Aorta (tissue), 5 donors: ENCODE results near the gene CREG2. TPM values are rescaled to one million over a fixed set of nuclear protein-coding genes. Genes with fewer than 3 reads are reported as not detected.

ENCODE experiments used
- ATAC-seq: fragments of 200-7000 bp; cut with Tn5 transposase; one replicate; pipeline ENCODE4 v1.9.1; 2022; ENCODE audit warnings: moderate library complexity; ENCODE audit not compliant: low FRiP score
- DNase-seq, 2 donors: peaks; one replicate each; pipeline ENCODE4 v3.0.0-alpha.2; 2020
- H3K27ac ChIP-seq, 2 donors: one replicate each; pipeline ENCODE4 v1.5.1; 2013; ENCODE audit warnings: low read length in 2 of 2, mild to moderate bottlenecking in 2 of 2, moderate library complexity in 2 of 2, control low read depth in 1 of 2, inconsistent platforms in 1 of 2, low read depth in 1 of 2
- H3K27me3 ChIP-seq, 2 donors: one replicate each; pipeline ENCODE4 v1.6.1; 2013; ENCODE audit warnings: control low read depth in 1 of 2, low read length in 1 of 2, mild to moderate bottlenecking in 1 of 2, moderate library complexity in 1 of 2; ENCODE audit not compliant: insufficient read depth in 2 of 2, control insufficient read depth in 1 of 2
- H3K36me3 ChIP-seq, 2 donors: one replicate each; pipeline ENCODE4 v1.6.1; 2013; ENCODE audit warnings: control low read depth in 1 of 2, low read length in 1 of 2, mild to moderate bottlenecking in 1 of 2; ENCODE audit not compliant: insufficient read depth in 2 of 2, control insufficient read depth in 1 of 2
- H3K4me1 ChIP-seq, 2 donors: one replicate each; pipeline ENCODE4 v1.6.1; 2013; ENCODE audit warnings: low read length in 2 of 2, control low read depth in 1 of 2, mild to moderate bottlenecking in 1 of 2, moderate library complexity in 1 of 2; ENCODE audit not compliant: insufficient read depth in 2 of 2, control insufficient read depth in 1 of 2
- H3K4me3 ChIP-seq, 2 donors: one replicate each; pipeline ENCODE4 v1.5.1; 2013; ENCODE audit warnings: low read length in 2 of 2, control low read depth in 1 of 2, mild to moderate bottlenecking in 1 of 2
- H3K9me3 ChIP-seq: one replicate; pipeline ENCODE4 v1.6.1; 2013; ENCODE audit warnings: mild to moderate bottlenecking, low read length; ENCODE audit not compliant: control insufficient read depth
- WGBS, 2 donors: extraction: QIAGEN DNeasy Blood & Tissue Kit; methylation state at CpG; one replicate each; pipeline ENCODE4 v1.1.7; 2013; 5-methylcytosine and 5-hydroxymethylcytosine counted together
- intact Hi-C, 2 donors: fragments of 100-400 bp; cut with DNase I; formaldehyde crosslinking; loops; one replicate each; pipeline versions ENCODE4 v1.14.2 to v1.15.0; 2022
- polyA plus RNA-seq, 2 donors: library from polyadenylated mRNA; stranded (reverse); fragments of 200-250 nt; gene quantifications; one replicate each; pipeline ENCODE4 v1.2.3, GENCODE V29; 2013
- total RNA-seq, 2 donors: library from RNA; stranded (reverse); fragmentation: NEBNext Ultra II Directional; extraction: Animal tissue kit (Norgen Biotek cat#: 25700); gene quantifications; one replicate each; pipeline ENCODE4 v1.2.1, GENCODE V29; 2021
- donor health status: healthy with polysubstance abuse.
- donor health status: Bipolar disorder and iron deficiency.
- donor health status: DM: no; HTN: no; CAD: no.
- donor health status: DM: no; HTN: no; CAD: no.
- donor health status: DM: yes; HTN: yes; CAD: no.

CREG2 gene
- total and polyA plus RNA-seq, 4 donors = 0.60 TPM; not detected in 3

- H3K27me3 ChIP-seq = no peaks in the 10 kb centered on the region
Measured at GRCh38 chr2:101386599-101387150, 628 bp downstream of the CREG2 start.

DNA sequence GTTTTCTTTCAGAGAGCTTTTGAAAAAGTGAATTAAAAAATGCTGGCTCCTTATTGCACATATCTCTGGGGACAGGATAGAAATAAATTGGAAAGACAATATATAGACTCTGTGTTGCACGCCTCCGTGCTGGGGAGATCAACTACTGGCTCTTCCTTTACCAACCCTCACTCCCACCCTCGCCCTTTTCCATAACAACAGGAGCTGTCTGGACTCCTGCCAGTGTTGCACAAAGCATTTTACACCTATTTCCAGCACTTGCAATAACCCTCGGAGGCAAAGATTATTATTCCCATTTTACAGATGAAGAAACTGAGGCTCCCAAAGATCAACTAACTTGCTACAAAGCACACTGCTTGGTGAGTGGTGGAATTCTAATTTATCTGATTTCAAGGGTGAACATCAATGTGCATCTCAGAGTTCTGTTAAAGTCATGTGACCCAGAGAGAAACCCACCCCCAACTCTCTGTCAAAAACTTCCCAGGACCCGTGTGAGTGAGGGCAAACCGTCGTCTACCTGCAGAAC, 4.2 kb downstream of the CREG2 start:
- Histone ChIP-seq H3K27me3 (no peaks in the 10 kb centered on the region), H3K27ac (no peak overlapping the region), H3K9me3 (no peaks in the 10 kb centered on the region), H3K4me1 (no peaks in the 10 kb centered on the region), H3K4me3 (no peak overlapping the region), H3K36me3 (no peaks in the 10 kb centered on the region)
- ATAC-seq = no peak
- intact Hi-C loops = no loop called here
- DNase-seq = no peak
- WGBS, 2 donors = 84 to 89% methylated on average over 7 of the region's 7 CpGs

More at GRCh38 chr2:101386599-101387150, 628 bp downstream of the CREG2 start:
- Histone ChIP-seq H3K36me3 (no peaks in the 10 kb centered on the region), H3K4me1 (no peaks in the 10 kb centered on the region), H3K27ac (no peak overlapping the region), H3K9me3 (no peaks in the 10 kb centered on the region), H3K4me3 (peak overlapping the region in 1 of 2 donors; percentile 27)
- WGBS, 2 donors = 3% methylated on average over 33 to 45 of the region's 45 CpGs
- ATAC-seq = peak; percentile 46
- DNase-seq = peak in 1 of 2 donors; percentile 44
- intact Hi-C loops = no loop called here

DNA sequence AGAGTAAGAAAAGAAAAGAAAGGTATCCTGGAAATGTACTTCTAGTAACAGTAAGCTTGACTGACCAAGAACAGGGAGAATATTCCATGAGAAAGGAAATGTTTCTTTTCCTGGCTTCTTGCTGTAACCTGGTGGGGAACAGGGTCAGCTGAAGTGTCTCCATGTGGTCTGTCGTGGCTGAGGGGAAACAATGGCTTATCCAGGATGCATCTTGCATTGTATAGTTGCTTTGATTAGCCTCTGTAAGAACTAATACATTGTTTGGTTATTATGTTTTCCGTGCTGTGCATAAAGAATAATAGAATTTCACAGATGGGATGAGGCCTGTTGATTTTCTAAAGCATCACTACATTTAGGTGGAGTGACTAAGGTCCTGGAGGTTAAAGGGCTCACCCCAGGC, 4.9 kb downstream of the CREG2 start:
- Histone ChIP-seq H3K27ac (no peak overlapping the region), H3K9me3 (no peaks in the 10 kb centered on the region), H3K4me3 (no peak overlapping the region), H3K4me1 (no peaks in the 10 kb centered on the region), H3K27me3 (no peaks in the 10 kb centered on the region), H3K36me3 (no peaks in the 10 kb centered on the region)
- no peak for DNase-seq
- ATAC-seq = no peak
- intact Hi-C loops = no loop called here
- 94 to 97% methylated on average over 2 of the region's 2 CpGs for WGBS, 2 donors

DNA sequence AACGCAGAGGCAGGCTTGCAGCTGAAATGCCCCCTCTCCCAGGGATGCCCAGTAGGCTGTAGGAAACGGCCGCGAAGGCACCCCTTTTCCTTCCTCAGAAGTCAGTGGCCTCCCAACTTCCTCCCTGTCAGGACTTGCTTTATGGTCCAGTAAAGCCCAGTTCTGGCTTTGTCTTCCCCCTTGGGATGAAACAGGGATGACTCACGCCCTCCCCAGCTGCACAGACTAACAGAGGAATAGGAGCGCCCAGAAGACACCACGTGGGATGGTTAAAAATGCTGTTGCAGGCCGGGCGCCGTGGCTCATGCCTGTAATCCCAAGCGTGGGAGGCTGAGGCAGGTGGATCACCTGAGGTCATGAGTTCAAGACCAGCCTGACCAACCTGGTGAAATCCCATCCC, 6.9 kb downstream of the CREG2 start:
- 84 to 89% methylated on average over 11 of the region's 11 CpGs for WGBS, 2 donors
- DNase-seq = peak in 1 of 2 donors; percentile 68
- no peaks in the 10 kb centered on the region for H3K27me3 ChIP-seq
- H3K27ac ChIP-seq = no peak overlapping the region
- no peak overlapping the region for H3K4me3 ChIP-seq
- intact Hi-C loops = no loop called here
- ATAC-seq = no peak
- no peaks in the 10 kb centered on the region for H3K36me3 ChIP-seq
- H3K4me1 ChIP-seq = no peaks in the 10 kb centered on the region
- no peaks in the 10 kb centered on the region for H3K9me3 ChIP-seq

DNA sequence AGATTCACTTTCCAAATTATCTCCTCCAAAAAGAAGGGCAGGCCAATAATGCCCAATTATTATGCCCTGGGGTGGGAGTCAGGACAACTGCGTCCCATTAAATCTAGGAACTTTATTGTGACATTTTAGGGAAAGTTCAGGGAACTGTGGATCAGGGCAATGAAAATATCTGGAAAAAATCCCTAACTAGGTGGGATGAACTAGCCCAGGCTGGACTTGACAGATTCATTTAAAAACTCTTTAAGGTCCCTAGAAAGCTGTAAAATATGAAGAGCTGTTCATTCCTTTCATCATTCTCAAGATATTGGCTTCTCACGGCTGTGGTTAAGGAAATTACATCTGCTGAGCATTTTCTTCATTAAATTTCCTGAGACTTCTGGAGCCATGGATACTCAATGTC, 8.2 kb downstream of the CREG2 start:
- Histone ChIP-seq H3K27ac (no peak overlapping the region), H3K4me1 (no peaks in the 10 kb centered on the region), H3K9me3 (no peaks in the 10 kb centered on the region), H3K4me3 (no peak overlapping the region), H3K27me3 (no peaks in the 10 kb centered on the region), H3K36me3 (no peaks in the 10 kb centered on the region)
- DNase-seq (no peak), ATAC-seq (no peak)
- WGBS, 2 donors = 93 to 98% methylated on average over 2 of the region's 2 CpGs
- intact Hi-C loops = no loop called here

DNA sequence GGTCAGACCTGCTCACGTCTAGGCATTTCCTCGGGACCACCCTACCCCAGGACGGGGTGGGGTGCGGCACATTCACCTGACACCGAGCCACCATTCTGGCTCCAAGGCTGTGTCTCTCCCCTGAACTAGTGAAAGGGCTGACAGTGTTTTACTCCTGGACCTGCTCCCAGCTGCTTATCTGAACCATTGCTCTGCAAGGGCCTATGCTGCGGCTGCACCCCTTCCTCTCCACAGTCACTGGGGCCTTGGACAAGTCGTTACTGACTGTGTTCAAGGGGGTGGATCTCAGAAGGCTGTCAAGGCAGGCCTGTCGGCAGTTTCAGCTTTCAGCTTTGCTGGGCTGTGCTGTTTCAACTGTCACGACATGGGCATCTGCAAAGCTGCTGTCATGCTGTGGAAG, 11.7 kb downstream of the CREG2 start:
- 48 to 59% methylated on average over 9 of the region's 9 CpGs for WGBS, 2 donors
- Histone ChIP-seq H3K4me1 (no peaks in the 10 kb centered on the region), H3K27me3 (no peaks in the 10 kb centered on the region), H3K36me3 (no peaks in the 10 kb centered on the region), H3K4me3 (no peak overlapping the region), H3K27ac (no peak overlapping the region), H3K9me3 (no peaks in the 10 kb centered on the region)
- no peak for DNase-seq
- no peak for ATAC-seq
- intact Hi-C loops = no loop called here

DNA sequence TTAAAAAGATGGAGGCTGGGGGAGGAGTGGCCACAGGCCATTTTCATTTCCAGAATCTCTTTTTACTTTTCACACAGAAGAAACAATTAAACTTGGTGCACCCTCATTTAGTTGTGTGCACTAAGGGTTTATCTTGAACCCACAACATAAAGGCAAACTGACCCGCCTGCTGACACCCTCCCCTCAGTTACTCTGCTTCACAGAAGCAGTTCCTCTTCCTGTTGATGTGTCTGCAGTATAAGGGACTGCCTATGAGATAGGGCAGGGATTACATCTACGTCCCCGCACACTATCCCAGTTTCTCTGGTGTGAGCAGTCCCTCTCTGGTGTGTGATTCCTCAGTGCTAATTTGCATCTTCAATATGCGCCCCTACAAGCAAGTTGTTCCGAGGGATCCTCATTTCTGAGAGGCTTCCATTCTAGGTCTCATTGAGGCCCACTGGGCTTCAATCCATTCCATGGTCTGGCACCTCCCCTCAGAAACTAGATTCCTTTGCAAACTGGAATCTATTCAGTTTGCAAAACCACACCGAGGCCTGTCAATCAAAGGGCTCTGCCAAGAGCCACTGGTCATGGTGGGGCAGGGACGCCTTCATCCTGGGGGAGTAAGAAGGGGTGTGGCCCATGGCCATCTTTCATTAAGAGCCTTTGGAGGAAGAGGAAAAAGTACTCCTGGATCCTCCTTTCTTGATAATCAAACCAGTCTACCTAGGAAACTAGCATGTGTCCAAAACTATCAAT, 12.3 kb downstream of the CREG2 start:
- no peak overlapping the region for H3K4me3 ChIP-seq
- H3K27me3 ChIP-seq = no peaks in the 10 kb centered on the region
- no peak for DNase-seq
- 84 to 87% methylated on average over 7 of the region's 7 CpGs for WGBS, 2 donors
- no peaks in the 10 kb centered on the region for H3K36me3 ChIP-seq
- no peak overlapping the region for H3K27ac ChIP-seq
- H3K4me1 ChIP-seq = no peaks in the 10 kb centered on the region
- no peak for ATAC-seq
- intact Hi-C loops = no loop called here
- no peaks in the 10 kb centered on the region for H3K9me3 ChIP-seq

GRCh38 chr2:101372792-101373191, 14.5 kb downstream of the CREG2 start:
- Histone ChIP-seq H3K9me3 (no peaks in the 10 kb centered on the region), H3K27ac (no peak overlapping the region), H3K36me3 (no peaks in the 10 kb centered on the region), H3K27me3 (no peaks in the 10 kb centered on the region), H3K4me1 (no peaks in the 10 kb centered on the region), H3K4me3 (no peak overlapping the region)
- DNase-seq (no peak), ATAC-seq (no peak)
- intact Hi-C loops = no loop called here
- 91 to 94% methylated on average over 1 of the region's 1 CpG for WGBS, 2 donors

DNA sequence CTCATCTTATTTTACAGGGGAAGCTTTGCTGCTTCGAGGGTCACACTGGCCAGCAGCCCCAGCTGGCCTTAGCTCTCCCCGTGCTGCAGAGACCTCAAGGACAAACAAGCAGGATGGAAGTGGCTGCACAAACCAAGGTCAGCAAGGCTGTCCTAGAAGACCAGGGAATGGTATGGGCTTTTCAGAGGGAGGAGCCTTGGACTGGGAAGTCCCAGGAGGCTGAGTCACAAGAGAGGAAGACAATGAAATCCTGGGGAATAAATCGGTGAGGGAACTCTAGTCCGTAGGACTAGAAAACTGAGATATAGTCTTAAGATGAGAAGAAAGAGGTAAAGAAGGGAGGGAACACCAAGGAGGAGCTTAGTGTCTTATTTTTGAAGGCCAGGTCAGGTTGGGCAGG, 15.7 kb downstream of the CREG2 start:
- DNase-seq (no peak), ATAC-seq (no peak)
- no peak overlapping the region for H3K4me3 ChIP-seq
- no peaks in the 10 kb centered on the region for H3K9me3 ChIP-seq
- WGBS, 2 donors = 82% methylated on average over 4 of the region's 4 CpGs
- no peaks in the 10 kb centered on the region for H3K27me3 ChIP-seq
- no peaks in the 10 kb centered on the region for H3K36me3 ChIP-seq
- H3K4me1 ChIP-seq = no peaks in the 10 kb centered on the region
- intact Hi-C loops = no loop called here
- H3K27ac ChIP-seq = no peak overlapping the region
